Measurements from ENCODE around the gene PCSK1. TPM values are rescaled to one million over a fixed set of nuclear protein-coding genes. Genes with fewer than 3 reads are reported as not detected.
A peak's percentile ranks its signal among the peaks of the same experiment; 100 is the strongest.

PCSK1 gene
- total and polyA plus RNA-seq, 8 donors: 2.3 to 33.0 (median 10.5) TPM

- Histone ChIP-seq H3K36me3 (no peaks in the 10 kb centered on the region), H3K27me3 (peaks cover 0 to 7% (median 3%) of the 10 kb centered on the region in 4 donors), H3K9me3 (no peaks in the 10 kb centered on the region), H3K4me3 (peak overlapping the region in 1 of 4 donors; percentile 15), H3K27ac (no peak overlapping the region), H3K4me1 (no peaks in the 10 kb centered on the region)
- DNase-seq: peak in 3 of 6 donors; percentile 6 to 21 (median 11)
- TF ChIP-seq CTCF (IDR thresholded peaks at IDR 0.05): no peak
- FAIRE-seq: no peak
- ATAC-seq: peak in 1 of 4 donors; percentile 12
- intact Hi-C loops (cut with DNase I): no loop called here
- WGBS, 2 donors: 22 to 27% methylated on average over 29 of the region's 29 CpGs
Measured at GRCh38 chr5:96431376-96432187, 1.5 kb downstream of the PCSK1 start.

- no peaks in the 10 kb centered on the region for H3K36me3 ChIP-seq
- TF ChIP-seq CTCF (IDR thresholded peaks at IDR 0.05): no peak
- H3K27ac ChIP-seq: no peak overlapping the region
- FAIRE-seq: no peak
- H3K27me3 ChIP-seq: peaks cover 0 to 5% (median 2%) of the 10 kb centered on the region in 4 donors
- no peaks in the 10 kb centered on the region for H3K9me3 ChIP-seq
- DNase-seq: no peak
- H3K4me3 ChIP-seq: no peak overlapping the region
- ATAC-seq: no peak
- intact Hi-C loops (cut with DNase I): no loop called here
- 59 to 60% methylated on average over 5 of the region's 5 CpGs for WGBS, 2 donors
- no peaks in the 10 kb centered on the region for H3K4me1 ChIP-seq
Measured at GRCh38 chr5:96427824-96428223, 5.2 kb downstream of the PCSK1 start.

GRCh38 chr5:96426831-96427230, 6.2 kb downstream of the PCSK1 start:
- intact Hi-C loops (cut with DNase I): no loop called here
- Histone ChIP-seq H3K4me1 (no peaks in the 10 kb centered on the region), H3K4me3 (no peak overlapping the region), H3K27ac (no peak overlapping the region), H3K36me3 (no peaks in the 10 kb centered on the region), H3K9me3 (no peaks in the 10 kb centered on the region), H3K27me3 (peaks cover 0 to 4% (median 0%) of the 10 kb centered on the region in 4 donors)
- no peak for ATAC-seq
- no peak for DNase-seq
- TF ChIP-seq CTCF (IDR thresholded peaks at IDR 0.05): no peak
- FAIRE-seq: no peak

- FAIRE-seq (no peak), DNase-seq (no peak), ATAC-seq (no peak)
- no peak overlapping the region for H3K27ac ChIP-seq
- H3K4me1 ChIP-seq: no peaks in the 10 kb centered on the region
- TF ChIP-seq CTCF (IDR thresholded peaks at IDR 0.05): no peak
- H3K36me3 ChIP-seq: no peaks in the 10 kb centered on the region
- H3K9me3 ChIP-seq: no peaks in the 10 kb centered on the region
- H3K27me3 ChIP-seq: no peaks in the 10 kb centered on the region
- H3K4me3 ChIP-seq: no peak overlapping the region
- intact Hi-C loops (cut with DNase I): no loop called here
Measured at GRCh38 chr5:96425443-96425842, 7.6 kb downstream of the PCSK1 start.

GRCh38 chr5:96415897-96416296, 17.2 kb downstream of the PCSK1 start:
- H3K27me3 ChIP-seq: no peaks in the 10 kb centered on the region
- ATAC-seq: no peak
- no peaks in the 10 kb centered on the region for H3K9me3 ChIP-seq
- intact Hi-C loops (cut with DNase I): no loop called here
- no peaks in the 10 kb centered on the region for H3K4me1 ChIP-seq
- no peak overlapping the region for H3K27ac ChIP-seq
- DNase-seq: no peak
- TF ChIP-seq CTCF (IDR thresholded peaks at IDR 0.05): no peak
- H3K36me3 ChIP-seq: no peaks in the 10 kb centered on the region
- H3K4me3 ChIP-seq: no peak overlapping the region
- 78 to 84% methylated on average over 3 of the region's 3 CpGs for whole genome bisulfite sequencing, 2 donors
- FAIRE-seq: no peak

All from pancreas (tissue), 10 donors.